NCI-H1436 treated with DMSO at 0.1 percent for 48 hours (cell line): ENCODE measurements around the gene RNF166.

Experiments
- DNase-seq: peaks from one replicate; lab custom pipeline; 2025; lab: John Stamatoyannopoulos, UW

The RNF166 gene

DNA sequence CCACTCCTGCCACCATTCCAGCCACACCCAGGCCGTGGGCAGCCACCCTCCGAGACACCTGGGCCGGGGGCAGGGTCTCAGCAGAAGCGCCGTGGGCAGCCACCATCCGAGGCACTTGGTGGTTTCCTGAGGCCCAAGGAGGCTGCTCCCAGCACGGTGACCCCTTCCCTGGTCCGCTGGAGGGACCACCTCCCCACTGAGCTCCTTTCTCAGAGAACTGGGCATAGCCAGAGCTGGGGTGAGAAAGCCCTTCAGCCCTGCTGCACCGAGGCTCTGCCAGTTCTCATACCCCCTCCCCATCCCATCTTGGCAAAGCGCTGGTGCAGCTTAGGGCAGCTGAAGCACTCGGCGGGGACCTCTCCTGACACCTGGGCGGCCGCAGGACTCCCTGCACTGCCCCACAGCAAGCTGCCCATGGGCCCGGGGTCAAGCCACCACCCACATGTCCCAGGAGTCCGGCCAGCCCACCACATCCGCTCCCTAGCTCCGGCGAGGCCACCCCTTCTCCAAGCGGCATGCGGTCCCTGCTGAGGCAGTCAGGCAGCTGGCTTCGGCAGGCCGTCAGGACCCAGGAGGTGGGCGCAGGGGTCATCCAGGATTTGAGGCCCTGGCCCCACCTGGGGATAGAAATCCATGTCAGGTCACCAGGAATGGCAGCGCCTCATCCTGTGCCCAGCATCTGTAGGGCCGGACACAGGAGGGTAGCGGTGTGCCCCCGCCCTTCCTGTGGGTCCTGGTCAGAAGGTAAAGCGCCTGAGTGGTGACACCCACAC, 54.0 kb downstream of the RNF166 start:
- no peak for DNase-seq

DNA sequence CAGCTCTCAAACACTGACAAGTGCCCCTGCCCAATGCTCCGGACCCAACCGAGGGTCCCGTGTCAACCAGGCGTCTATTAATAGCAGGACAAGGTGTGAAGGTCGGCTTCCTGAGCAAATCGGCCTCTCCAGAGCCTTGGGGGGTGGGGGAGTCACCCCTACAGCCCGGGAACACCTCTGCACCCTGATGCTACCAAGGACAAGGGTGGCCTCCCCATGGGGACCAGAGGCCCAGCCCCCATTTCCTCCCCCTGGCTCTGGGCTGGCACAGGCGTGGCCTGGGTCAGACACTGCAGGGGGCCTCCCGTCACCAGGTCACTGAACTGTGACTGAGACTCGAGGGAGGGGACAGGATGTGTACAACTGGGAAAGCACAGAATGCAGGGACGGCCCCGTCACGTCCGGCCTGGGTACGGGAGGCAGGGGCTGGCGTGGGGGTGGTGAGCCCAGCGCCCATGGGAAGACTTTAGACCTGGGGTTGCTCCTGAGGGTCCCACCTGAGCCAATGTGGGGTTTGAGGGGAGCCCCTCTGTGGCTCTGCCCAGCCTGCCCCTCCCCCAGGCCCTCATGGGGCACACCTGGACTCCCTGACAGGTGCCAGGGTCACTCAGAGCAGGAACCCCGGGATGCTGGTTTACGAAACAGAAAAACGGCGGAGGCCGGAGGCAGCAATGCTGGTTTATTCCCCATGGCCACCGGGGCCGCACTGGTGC, 54.8 kb downstream of the RNF166 start:
- DNase-seq = no peak

GRCh38 chr16:88650749-88651275, 55.4 kb downstream of the RNF166 start, which contains the start of gene CYBA:
Gene CYBA (minus strand): TSS chr16:88651053. CDS start chr16:88651013, 40 bp downstream.
- no peak for DNase-seq

DNA sequence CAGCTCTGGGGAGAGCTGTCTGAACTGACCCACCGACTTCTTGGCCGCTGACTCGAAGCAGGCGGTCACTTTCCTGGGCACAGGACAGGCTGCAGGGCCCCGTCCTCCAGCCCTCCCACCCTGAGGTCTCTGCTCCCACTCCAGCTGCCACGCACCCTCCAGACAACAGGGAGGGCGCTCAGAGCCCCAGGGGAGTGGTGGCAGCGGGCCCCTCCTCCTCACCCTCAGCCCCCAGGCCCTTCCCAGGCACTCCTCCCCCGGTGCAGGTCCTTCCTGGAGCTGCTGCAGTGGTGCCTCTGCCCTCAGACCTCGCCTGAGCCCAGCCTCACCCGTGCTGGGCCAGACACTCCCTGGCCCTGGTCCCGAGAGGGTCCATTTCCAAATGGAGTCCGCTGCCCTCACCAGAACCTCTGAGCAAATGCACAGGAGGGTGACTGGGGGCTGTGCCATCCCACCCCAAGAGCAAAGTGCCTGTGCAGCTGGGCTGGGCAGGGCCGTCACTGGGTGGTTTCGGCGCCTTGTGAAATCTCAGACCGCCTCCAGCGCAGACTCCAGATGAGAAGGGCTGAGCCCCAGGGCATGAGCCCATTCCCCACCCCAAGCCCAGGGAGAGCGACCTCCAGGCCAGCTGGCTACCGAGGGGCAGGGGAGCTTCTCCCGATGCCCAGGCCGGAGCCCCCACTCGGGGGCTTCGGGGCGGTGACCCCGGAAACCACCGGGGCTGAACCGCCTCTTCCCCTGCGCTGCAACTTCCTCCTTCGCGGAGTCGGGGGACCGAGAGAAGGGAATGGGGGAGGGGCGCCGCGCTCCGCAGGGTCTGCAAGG, 56.1 kb downstream of the RNF166 start:
- DNase-seq = no peak

DNA sequence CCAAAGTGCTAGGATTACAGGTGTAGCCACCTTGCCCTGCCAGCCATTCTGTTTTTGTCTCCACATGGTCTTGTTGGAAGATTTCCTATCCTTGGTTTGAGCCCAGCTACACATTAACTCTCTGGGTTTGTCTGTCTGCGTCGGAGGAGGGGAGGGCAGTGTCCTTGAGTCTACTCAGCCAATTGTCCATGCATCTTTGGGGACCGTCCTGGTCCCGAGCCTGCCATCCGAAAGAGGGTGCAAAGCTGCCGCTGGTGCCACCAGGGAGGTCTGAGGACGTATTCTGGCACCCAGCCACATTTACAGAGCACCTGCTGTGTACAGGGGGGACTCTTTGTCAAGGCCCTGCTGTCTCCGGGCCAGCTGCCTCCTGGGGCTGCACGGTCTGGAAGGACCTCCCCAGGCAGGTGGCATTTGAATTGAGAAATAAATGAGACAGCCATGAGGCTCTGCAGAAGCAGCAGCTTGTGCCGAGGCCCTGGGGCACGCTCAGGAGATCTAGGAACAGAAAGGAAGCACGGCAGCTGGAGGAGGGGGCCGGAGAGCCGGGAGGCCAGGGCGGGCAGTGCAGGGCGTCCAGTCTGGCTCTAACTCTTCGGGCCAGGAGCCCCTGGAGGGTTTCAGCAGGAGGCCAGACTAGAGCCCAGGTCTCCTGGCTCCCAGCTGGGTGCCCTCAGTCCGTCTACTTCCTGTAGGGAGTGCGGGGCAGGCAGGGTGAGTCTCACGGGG, 56.8 kb downstream of the RNF166 start:
- peak; percentile 54 for DNase-seq

DNA sequence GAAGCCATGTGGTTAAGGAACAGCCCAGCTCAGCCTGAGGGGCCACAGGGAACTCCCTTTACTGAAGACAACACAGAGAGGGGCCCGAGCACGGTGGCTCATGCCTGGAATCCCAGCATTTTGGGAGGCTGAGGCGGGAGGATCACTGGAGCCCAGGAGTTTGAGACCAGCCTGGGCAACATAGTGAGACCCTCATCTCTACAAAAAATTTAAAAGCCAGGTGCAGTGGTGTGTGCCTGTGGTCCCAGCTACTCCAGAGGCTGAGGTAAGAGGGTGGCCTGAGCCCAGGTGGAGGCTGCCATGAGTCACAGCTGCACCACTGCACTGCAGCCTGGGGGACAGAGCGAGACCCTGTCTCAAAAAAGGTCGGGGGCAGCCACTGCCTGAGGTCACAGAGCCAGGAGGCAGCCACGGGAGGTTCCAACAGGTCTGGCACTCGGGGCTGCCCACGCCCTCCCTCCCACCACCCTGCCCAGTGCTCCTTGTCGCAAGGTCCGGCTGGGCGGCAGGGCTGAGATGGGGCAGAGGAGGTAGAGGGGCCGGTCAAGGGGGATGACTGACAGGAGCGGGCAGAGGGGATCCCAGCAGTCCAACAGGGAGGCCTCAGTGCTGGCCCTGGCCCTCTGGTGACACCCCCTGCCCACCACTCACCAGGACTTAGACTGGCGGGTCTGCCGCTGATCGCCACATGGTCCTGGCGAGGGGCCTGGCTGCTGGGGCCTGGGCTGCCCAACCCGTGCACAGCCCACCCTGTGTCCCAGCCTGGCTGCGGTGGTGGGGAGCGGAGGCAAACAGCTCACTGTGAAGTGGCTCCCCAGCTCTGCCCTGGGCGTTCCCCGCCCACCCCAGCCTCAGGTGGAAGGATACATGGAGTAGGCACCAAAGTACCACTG, 58.8 kb downstream of the RNF166 start:
- DNase-seq = no peak
